Measurements from ENCODE around the gene STYK1. TPM values are rescaled to one million over a fixed set of nuclear protein-coding genes. Genes with fewer than 3 reads are reported as not detected.
"Not testable (repeated sequence)": the region's sequence is repeated elsewhere in the genome, so short reads cannot be mapped to it uniquely, and the experiment has no call there.

STYK1 gene
- total RNA-seq, 2 donors from 2014 or later, result 0.12 TPM; not detected in 1

DNA sequence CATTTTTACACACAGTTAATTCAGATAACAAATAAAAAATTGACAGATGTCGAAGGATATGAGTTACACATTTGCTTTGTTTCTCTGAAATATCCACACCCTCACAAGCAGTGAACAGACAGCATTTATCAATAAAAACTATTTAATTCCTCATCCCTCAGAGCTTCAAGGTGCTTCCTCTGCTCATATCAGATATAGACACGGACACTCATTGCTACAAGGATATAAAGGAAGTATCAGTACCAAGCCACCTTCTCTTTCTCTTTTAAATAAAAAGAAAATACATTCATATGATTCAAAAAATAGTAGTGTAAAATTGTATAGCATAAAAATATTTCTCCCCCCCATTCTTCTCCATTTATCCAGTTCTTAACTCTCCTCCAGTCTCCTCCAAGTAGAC is 38.5 kb downstream of the STYK1 start:
- no peak for DNase-seq
- no peak for ATAC-seq
- intact Hi-C loops (cut with DNase I), result no loop called here

- ATAC-seq (no peak), DNase-seq (no peak)
- intact Hi-C loops (cut with DNase I), result no loop called here
These were observed 39.4 kb downstream of the STYK1 start for GRCh38 chr12:10634427-10634826.

DNA sequence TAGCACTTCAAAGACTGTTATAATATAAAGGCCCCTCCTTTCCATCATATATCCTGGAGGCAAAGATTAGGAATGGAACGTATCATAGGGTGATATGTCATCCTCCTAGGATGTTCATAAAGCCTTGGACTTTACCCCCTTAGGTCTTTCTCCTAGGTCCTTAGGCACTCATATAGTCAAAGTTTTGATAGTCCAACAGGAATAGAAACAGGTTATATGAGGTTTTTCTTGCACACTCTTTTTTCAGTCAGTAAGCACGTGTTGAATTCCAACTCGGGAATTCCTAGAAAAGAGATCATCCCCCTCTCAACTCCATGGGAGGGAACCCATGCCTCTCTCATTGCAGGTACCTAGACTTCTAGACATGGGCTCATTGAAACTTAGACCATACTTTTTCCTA is 40.3 kb downstream of the STYK1 start:
- no peak for DNase-seq
- ATAC-seq, result no peak
- intact Hi-C loops (cut with DNase I), result no loop called here

DNA sequence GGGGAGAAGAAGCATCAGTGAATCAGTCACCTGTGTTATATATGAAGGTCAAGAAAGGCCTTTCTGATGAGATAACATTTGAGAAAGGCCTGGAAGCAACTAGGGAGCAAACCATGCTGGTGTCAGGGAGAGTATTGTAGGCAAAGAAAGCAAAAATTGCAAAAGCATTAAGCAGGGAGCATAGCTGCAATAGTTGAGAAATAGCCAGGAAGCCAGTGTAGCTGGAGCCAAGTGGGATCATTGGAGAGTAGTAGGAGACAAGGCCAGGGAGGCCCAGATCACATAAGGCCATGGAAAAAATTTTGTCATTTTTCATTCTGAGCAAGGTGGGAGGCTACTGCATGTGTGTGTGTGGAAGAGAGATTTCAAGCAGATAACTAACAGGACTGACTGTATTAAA is 41.6 kb downstream of the STYK1 start:
- intact Hi-C loops (cut with DNase I), result no loop called here
- DNase-seq, result no peak
- ATAC-seq, result peak in 1 of 2 donors; percentile 70

- no peak for ATAC-seq
- intact Hi-C loops (cut with DNase I), result no loop called here
These were observed 49.2 kb downstream of the STYK1 start for GRCh38 chr12:10624605-10625004.

DNA sequence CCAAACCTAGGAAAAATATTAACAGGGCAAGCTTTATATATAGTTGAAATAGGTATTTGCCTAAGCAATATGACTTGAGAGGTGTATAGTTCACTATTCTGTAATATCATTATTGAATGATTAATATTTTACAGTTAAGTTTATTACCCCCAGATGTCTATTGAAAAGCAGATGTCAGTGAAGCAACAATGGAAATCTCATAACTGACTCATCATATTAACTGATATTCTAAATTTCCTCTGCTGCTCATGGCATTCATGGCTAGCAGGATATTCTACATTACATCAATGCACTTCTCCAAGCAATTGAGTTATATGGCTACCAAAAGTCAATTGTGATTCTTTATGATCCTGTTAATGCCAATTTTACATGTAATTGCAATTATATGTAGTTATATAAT is 50.7 kb downstream of the STYK1 start:
- intact Hi-C loops (cut with DNase I), result no loop called here
- ATAC-seq (no peak), DNase-seq (no peak)

More at GRCh38 chr12:10624605-10625004, 49.2 kb downstream of the STYK1 start:
- no peak for DNase-seq

DNA sequence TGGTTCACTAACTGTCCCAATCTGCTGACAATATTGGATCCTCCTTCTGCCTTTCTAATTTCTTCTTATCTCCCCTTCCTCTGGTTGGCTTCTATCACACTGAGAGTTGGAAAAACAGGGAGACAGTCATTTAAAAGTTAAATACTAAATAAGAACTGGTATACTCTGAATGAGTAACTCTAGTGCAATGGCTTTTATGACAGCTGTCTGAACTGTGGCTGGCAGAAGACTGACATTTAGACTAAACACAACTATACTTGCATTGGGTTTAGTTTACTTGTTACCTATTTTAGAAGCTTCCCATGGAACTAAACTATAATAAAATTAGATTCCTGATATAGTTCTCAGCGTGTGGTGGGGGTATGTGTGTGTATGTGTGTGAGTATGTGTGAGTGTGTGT is 52.6 kb downstream of the STYK1 start:
- DNase-seq (no peak), ATAC-seq (no peak)

GRCh38 chr12:10620078-10620779 is 53.6 kb downstream of the STYK1 start:
- ATAC-seq (no peak), DNase-seq (no peak)
- intact Hi-C loops (cut with DNase I), result no loop called here

More for the DNA sequence above, 52.6 kb downstream of the STYK1 start:
- intact Hi-C loops (cut with DNase I), result no loop called here

GRCh38 chr12:10618338-10618987 is 55.4 kb downstream of the STYK1 start:
- ATAC-seq, result no peak
- intact Hi-C loops (cut with DNase I), result loop anchor here in 1 of 2 donors (10.0 kb wide), 1 partner anchor 106 kb away; the partner anchor contains the start of gene YBX3
- DNase-seq, result no peak

- intact Hi-C loops (cut with DNase I), result loop anchor here in 1 of 2 donors (2.0 to 10.0 kb wide), 2 partner anchors 107 to 133 kb away; partner anchors contain the start of gene YBX3
- DNase-seq (no peak), ATAC-seq (no peak)
These were observed 56.0 kb downstream of the STYK1 start for GRCh38 chr12:10617863-10618262.

- intact Hi-C loops (cut with DNase I), result loop anchor here in 1 of 2 donors (10.0 kb wide), 1 partner anchor 109 kb away; the partner anchor contains the start of gene YBX3
- ATAC-seq, result no peak
- DNase-seq, result no peak
These were observed 58.3 kb downstream of the STYK1 start for GRCh38 chr12:10615532-10615931.

- intact Hi-C loops (cut with DNase I), result loop anchor here in 1 of 2 donors (10.0 kb wide), 1 partner anchor 111 kb away; the partner anchor contains the start of gene YBX3
- DNase-seq (no peak), ATAC-seq (no peak)
These were observed 59.8 kb downstream of the STYK1 start for GRCh38 chr12:10614056-10614370.

DNA sequence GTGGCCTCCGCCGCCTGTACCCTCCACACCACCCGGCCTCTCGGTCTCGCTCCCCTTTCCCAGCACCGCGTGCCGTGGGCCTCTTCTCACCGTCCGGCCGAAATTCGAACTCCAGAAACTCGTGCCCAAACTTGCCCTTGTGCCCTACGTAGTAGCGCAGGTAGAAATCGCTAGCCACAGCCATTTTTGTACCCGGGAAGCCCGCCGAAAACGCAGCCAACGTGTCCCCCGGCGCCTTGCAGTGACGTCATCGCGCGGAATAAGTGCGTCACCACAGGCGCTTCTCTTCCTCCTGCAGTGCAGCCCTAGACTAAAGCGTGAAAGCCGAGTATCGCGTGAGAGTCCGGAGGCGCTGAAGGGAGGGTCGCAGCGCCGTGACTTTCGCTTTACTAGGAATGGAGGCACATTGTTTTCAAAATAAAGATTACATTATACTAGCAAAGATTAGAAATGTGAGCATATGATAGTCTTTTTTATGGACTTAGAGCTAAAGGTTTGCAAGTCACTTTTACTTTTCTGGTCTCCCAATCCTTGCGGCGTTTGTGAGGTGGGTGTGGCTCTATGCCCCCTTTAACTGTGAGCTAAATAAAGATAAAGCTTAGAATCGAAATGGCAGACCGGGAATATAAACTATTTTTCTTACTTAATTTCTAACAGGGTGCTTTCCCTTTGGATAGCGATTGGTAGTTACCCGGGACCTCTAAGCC is 60.4 kb downstream of the STYK1 start, which contains the start of gene MAGOHB:
Gene MAGOHB (minus strand): TSS at position 261 of the 707 bp plus-strand sequence. CDS start 77 bp downstream, at position 184.
- ATAC-seq, result peak; percentile 100
- DNase-seq, result peak; percentile 95
- intact Hi-C loops (cut with DNase I), result loop anchor here in 1 of 2 donors (10.0 kb wide), 1 partner anchor 111 kb away; the partner anchor contains the start of gene YBX3

GRCh38 chr12:10612984-10613348 is 60.9 kb downstream of the STYK1 start:
- DNase-seq, result no peak
- peak in 1 of 2 donors; percentile 5 for ATAC-seq
- intact Hi-C loops (cut with DNase I), result loop anchor here in 1 of 2 donors (10.0 kb wide), 1 partner anchor 112 kb away; the partner anchor contains the start of gene YBX3

- no peak for ATAC-seq
- DNase-seq, result no peak
- intact Hi-C loops (cut with DNase I), result loop anchor here in 1 of 2 donors (10.0 kb wide), 1 partner anchor 113 kb away; the partner anchor contains the start of gene YBX3
These were observed 61.7 kb downstream of the STYK1 start for GRCh38 chr12:10612110-10612509.

DNA sequence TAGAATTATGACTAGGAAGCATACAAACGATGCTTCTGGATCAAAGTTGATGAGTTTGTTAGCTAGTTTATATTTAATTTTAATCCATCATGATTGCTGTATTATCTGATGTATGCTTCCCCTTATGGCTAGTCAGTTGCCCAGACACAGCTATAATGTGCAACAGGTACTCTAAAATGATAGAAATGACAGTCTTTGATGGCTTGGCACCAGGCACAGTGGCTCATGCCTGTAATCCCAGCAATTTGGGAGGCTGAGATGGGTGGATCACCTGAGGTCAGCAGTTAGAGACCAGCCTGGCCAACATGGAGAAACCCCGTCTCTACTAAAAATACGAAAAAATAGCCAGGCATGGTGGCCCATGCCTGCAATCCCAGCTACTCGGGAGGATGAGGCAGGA is 62.6 kb downstream of the STYK1 start:
- intact Hi-C loops (cut with DNase I), result loop anchor here in 1 of 2 donors (10.0 kb wide), 1 partner anchor 114 kb away; the partner anchor contains the start of gene YBX3
- not testable (repeated sequence) for ATAC-seq, DNase-seq

- intact Hi-C loops (cut with DNase I), result loop anchor here in 1 of 2 donors (10.0 kb wide), 1 partner anchor 115 kb away; the partner anchor contains the start of gene YBX3
- ATAC-seq (no peak), DNase-seq (no peak)
These were observed 63.7 kb downstream of the STYK1 start for GRCh38 chr12:10610188-10610587.

- intact Hi-C loops (cut with DNase I), result no loop called here
- ATAC-seq (no peak), DNase-seq (no peak)
These were observed 65.9 kb downstream of the STYK1 start for GRCh38 chr12:10607885-10608458.

GRCh38 chr12:10601860-10602259 is 72.0 kb downstream of the STYK1 start:
- intact Hi-C loops (cut with DNase I), result no loop called here
- no peak for DNase-seq
- no peak for ATAC-seq
